HG02852 (cell line): ENCODE data around the gene DDIT3.
"Not testable (repeated sequence)": the region's sequence is repeated elsewhere in the genome, so short reads cannot be mapped to it uniquely, and the experiment has no call there.

ENCODE experiments used
- ATAC-seq: cut with Tn5 transposase; IDR thresholded peaks from one replicate; pipeline ENCODE4 v1.9.1; 2021; ENCODE audit warnings: mild to moderate bottlenecking, moderate library complexity; ENCODE audit not compliant: unreplicated experiment

Gene DDIT3

DNA sequence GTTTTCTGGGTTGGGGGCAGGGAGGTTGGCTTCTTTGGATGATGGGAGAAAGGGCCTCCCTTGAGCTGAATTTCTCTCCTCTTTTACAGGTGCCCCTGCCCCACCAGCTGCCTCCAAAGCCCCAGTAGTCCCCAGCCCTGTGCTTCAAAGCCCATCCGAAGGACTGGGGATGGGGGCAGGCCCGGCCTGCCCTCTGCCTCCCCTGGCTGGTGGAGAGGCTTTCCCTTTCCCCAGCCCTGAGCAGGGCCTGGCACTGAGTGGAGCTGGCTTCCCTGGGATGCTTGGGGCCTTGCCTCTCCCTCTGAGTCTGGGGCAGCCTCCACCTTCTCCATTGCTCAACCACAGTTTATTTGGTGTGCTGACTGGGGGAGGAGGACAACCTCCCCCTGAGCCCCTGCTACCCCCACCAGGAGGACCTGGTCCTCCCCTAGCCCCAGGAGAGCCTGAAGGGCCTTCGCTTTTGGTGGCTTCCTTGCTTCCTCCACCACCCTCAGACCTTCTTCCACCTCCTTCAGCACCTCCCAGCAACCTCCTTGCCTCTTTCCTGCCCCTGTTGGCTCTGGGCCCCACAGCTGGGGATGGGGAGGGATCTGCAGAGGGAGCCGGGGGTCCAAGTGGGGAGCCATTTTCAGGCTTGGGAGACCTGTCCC, 6.3 kb upstream of the DDIT3 start:
- ATAC-seq, result no peak

DNA sequence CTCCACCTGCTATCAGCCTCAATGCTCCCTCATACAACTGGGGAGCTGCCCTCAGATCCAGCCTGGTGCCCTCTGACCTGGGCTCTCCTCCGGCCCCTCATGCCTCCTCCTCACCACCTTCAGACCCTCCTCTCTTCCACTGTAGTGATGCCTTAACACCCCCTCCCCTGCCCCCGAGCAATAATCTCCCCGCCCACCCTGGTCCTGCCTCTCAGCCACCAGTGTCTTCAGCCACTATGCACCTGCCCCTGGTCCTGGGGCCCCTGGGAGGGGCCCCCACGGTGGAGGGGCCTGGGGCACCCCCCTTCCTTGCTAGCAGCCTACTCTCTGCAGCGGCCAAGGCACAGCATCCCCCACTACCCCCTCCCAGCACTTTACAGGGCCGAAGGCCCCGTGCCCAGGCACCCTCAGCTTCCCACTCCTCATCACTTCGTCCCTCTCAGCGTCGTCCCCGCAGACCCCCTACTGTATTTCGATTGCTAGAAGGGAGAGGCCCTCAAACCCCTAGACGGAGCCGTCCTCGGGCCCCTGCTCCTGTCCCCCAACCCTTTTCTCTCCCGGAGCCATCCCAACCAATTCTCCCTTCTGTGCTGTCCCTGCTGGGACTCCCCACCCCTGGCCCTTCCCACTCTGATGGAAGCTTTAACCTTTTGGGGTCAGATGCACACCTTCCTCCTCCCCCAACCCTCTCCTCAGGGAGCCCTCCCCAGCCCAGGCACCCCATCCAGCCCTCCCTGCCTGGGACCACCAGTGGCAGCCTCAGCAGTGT, 5.5 kb upstream of the DDIT3 start:
- ATAC-seq, result no peak

DNA sequence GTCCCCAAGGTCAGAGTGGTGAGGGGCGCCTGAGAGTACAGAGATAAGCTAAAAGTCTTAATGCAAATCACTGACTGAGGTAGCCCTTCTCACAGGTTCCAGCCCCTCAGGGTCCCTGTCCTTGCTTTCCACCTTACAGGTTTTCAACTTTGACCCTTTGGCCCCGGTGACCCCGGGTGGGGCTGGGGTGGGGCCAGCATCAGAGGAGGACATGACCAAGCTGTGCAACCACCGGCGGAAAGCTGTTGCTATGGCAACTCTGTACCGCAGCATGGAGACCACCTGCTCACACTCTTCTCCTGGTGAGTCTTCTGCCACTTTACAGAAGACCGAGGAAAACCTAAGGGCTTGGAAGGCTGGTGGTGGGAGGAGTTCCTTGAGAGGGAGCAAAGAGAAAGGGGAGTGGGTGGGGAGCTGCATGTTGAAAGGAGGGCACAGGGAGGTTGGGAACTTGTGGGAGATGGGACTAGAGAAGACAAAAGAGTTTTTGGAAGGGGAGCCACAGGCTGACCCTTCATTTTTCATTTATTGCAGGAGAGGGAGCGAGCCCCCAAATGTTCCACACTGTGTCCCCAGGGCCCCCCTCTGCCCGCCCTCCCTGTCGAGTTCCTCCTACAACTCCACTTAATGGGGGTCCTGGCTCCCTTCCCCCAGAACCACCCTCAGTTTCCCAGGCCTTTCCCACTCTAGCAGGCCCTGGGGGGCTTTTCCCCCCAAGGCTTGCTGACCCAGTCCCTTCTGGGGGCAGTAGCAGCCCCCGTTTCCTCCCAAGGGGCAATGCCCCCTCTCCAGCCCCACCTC, 4.7 kb upstream of the DDIT3 start:
- ATAC-seq, result no peak

DNA sequence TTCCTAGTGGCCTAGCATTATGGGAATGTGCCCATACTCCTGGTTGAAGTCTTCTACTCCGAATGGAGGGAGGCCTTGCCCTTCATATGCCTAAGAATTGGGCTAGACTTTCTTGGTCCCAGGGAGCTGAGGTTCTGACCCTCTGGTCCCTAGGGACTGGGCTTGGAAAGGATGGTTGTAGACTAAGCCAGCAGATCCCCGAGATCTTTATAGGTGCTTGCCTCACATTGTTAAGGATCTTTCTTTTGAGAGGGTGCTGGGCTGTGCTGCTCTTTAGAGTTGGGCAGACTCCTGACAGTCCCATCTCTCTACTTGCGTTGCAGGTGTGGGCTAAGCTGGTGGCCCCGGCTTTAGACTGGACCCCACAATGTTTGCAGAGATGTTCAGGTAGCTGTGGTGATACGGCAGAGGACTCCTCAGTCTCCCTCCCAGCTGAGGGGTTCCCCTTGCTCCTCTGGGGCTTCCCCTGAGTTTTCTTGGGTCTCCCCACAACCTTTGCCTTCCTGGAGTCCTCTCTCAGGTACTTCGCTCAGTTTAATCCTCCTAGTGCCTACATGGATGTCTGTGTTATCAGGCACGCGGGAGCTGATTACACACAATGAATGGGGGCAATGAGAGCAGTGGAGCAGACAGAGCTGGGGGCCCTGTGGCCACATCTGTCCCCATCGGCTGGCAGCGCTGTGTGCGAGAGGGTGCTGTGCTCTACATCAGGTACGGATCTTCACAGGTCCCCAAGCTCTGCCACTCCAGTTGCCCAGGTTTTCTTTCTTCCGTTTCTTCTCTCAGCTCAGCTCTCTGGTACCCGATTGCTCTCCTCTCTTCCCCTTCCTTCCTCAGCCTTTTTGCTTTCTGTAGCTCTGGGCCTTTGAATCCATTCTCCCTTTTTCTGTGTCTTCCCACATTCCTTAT, 3.6 kb upstream of the DDIT3 start:
- no peak for ATAC-seq

DNA sequence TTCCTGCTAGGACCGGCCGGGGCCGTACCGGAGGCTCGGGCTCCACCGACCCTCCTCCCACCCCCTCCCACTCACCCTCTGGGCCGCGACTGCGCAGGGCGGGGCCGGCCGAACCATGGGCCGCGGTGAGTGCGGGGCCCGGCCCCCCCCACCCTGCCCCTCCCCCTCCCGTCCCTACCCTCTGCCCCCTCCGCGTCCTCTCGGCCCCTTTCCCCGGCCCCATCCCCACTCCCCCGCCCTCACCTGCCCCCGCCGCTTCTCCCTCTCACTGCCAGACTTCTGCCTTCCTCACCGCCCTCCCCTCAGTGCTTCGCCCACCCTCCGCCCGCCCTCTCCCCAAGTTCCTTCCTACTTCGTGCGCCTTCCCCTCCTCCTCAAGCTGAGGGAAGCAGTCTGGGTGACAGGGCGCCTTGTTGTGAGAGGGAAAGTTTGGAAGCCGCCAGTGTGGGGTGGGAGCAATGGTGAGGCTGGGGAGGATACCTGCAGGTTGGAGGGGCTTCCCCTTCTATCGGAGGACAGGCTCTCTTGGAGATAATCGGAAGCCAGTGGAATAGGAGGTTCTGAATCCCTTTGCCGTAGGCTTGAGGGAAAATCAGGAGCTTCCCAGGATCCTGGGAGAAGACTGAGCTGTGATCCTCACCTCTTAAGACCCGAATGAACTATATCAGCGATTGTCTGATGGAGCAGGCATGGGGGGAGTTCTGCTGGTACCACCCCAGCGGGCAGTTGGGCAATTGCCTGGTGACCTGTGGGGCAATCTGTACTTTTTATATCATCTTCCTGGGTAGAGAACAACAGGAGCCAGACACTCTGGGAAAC, 2.8 kb upstream of the DDIT3 start:
- ATAC-seq, result no peak

DNA sequence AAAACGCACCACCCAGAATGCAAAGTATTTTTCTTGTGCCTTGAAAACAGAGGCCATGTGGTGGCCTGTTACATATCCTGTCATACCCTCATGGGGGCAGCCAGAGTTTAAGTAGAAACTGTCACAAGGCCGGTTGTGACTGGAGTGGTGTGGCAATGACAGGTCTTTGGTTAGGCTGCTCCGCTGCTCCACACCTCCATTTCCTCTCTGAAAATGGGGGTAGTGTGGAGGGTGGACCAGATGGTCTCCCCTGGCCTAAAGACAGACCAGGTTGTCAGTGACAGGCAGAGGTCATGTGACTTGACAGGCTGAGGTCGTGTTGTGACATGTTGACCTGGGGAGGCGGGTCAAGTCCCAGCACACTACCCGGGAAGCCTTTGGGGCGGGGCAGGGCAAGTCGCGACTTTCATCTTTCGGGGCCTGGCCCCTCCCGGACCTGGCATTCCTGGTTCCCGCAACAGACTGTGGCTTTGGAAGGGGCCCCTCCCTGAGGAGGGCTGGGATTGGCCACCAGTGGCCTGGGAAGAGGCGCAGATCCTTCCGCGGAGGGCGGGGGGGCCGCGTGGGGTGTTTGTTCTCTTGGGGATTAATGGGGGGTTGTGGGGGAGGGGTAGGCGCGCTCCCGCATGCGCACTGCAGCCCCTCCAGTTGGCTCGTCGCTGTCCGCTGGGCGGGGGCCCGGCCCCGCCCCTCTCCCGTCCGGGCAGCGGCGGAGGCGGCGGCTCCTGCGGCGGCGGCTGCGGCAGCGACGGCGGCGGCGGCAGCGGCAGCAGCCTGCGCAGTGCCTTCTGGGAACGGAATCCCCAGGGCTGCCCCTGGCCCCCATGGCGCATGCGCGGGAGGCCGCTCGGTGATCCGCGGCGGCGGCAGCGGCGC, 1.9 kb upstream of the DDIT3 start, which contains the start of gene MBD6:
Gene MBD6 (plus strand): TSS at position 814 of the 876 bp plus-strand sequence. CDS start 1,480 bp downstream, outside the sequence.
- peak; percentile 31 for ATAC-seq

DNA sequence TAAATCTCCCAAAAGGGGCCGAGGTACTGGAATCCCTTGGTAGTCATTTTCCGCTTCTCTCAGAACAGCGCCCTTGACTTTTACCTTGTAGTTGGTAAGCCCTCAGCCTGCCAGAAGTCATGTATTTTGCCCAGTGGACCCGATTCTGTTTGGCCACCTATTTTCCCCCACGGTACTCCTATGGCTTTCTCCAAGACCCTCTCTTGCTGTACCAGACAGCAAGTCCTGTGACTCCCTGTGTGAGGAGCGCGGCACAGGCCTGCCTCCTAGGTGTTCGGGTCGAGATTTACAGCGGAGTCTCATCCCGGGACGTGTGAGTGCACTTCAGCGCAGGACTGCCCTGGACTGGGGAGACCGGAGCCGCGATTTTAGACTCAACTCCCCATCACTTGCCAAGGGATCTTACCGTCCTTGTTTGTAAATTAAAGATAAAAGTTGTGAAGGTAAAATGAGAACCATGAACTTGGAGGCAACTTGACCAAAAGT, 1.3 kb upstream of the DDIT3 start:
- ATAC-seq, result no peak

DNA sequence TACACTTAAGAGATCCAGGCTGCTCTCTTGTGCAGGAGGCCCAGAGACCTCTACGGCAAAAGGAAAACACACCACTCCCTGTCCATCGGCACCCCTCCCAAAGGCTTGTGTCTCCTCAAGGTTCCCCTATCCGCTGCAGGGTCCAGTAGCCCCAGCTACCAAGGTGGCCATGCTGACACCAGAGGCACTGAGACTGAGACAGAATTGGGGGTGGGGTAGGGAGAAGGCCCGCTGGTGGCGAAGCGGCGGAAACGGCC, 590 bp downstream of the DDIT3 start:
- peak; percentile 1 for ATAC-seq

DNA sequence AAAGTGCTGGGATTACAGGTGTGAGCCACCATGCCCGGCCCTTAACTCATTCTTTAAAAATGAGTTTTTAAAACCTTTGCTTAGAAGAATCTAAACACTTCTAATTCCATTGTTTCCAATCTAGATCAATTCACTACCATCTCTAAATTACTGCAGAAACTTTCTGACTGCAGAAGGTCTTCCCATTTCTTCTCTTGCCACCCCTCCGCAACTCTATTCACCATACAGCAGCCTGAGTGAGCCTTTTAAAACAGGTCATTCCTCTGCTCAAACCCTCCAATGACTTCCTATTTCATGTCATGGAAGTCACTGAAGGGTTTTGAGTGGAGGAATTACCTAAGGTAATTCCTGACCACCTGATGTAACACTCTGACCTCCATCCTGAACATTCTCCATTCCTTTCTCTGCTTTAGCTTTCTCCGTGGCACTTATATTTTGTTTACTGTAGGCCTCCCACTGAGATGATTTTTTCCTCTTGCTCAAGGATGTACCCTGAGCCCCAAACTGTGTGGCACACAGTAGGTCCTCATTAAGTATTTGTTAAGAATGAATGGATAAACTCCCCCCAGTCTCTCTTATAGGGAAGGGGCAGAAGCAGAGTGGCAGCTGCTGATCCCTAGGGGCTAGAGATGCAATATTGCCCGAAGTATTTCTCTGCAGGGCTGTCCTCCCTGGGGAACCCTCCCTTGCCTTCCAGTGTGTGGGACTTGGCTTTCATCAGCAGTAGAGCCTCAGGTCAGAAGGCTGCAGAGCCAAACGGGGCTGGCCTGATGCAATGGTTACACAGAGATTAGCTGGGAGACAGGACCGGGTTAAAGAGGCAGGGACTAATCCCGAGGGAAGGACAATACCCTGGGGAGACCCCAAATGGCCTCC, 1.2 kb downstream of the DDIT3 start:
- ATAC-seq, result no peak

DNA sequence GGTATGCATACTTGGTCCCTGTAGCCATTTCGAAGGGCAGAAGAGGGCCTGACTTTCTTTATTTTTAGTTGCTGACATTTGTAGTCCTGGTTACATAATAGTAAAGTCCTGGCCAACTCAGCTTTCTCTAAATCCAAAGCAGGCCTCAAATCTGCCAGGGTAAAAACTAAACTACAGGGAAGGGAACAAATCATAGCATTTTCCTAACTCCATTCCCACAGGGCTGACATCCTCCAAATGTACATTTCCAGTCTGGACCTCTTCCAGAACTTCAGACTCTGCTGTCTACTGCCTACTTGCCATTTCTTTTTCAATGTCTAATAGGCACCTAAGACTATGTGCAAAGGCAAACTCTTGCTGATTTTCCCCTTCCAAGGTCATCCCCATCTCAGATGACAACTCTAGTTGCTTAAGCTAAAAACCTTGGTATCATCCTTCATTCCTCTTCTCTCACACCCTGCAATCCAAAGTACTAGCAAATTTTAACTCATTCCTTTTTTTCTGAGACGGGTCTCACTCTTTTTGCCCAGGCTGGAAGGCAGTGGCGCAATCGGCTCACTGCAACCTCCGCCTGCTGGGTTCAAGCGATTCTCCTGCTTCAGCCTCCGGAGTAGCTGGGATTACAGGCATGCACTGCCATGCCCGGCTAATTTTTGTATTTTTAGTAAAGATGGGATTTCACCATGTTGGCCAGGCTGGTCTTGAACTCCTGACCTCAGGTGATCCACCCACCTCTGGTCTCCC, 2.0 kb downstream of the DDIT3 start:
- no peak for ATAC-seq

DNA sequence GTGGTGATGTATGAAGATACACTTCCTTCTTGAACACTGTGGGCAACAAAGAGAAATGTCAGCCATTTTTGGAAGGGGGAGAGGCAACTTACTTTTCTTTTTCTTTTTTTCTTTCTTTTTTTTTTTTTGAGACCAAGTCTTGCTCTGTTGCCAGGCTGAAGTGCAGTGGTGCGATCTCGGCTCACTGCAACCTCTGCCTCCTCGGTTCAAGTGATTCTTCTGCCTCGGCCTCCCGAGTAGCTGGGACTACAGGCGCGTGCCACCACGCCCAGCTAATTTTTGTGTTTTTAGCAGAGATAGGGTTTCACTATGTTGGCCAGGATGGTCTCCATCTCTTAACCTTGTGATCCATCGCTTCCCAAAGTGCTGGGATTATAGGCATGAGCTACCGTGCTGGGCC, 2.6 kb downstream of the DDIT3 start:
- not testable (repeated sequence) for ATAC-seq

DNA sequence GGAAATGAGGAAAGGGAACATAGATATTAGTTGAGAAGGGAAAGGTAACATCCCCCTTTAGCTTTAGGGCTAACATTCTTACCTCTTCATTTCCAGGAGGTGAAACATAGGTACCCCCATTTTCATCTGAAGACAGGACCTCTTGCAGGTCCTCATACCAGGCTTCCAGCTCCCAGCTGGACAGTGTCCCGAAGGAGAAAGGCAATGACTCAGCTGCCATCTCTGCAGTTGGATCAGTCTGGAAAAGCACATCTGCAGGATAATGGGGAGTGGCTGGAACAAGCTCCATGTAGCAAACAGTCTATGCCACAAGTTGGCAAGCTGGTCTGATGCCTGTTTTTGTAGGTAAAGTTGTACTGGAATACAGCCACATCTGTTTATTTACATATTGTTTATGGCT, 3.1 kb downstream of the DDIT3 start:
- no peak for ATAC-seq

DNA sequence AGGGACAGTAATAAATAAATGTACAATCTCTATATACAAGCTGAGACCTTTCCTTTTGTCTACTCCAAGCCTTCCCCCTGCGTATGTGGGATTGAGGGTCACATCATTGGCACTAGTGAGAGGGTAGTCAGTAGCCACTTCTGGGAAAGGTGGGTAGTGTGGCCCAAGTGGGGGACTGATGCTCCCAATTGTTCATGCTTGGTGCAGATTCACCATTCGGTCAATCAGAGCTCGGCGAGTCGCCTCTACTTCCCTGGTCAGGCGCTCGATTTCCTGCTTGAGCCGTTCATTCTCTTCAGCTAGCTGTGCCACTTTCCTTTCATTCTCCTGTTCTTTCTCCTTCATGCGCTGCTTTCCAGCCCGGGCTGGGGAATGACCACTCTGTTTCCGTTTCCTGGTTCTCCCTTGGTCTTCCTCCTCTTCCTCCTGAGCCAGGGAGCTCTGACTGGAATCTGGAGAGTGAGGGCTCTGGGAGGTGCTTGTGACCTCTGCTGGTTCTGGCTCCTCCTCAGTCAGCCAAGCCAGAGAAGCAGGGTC, 3.6 kb downstream of the DDIT3 start:
- no peak for ATAC-seq

DNA sequence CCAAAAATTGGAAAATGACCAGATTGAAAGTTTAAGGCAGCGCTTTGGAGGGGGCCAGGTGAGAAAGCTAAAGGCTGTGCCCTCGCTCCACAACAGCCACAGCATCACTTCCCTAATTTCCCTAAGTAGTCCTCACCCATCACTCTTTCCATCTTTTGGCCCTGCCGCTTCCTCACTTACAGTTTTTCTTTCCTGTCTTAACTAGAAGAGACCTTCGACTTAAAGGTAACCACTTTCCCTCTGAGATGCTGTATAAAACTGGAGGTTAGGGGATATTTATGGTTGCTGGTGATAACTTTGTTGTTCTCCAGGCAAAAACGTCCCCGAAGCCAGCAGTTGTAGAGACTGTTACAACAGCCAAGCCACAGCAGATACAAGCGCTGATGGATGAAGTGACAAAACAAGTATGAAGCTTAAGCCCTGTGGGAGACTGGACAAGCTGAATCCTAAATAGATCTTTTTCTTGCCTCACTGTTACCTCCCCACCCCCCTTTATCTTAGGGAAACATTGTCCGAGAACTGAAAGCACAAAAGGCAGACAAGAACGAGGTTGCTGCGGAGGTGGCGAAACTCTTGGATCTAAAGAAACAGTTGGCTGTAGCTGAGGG, 4.3 kb downstream of the DDIT3 start:
- ATAC-seq, result no peak

DNA sequence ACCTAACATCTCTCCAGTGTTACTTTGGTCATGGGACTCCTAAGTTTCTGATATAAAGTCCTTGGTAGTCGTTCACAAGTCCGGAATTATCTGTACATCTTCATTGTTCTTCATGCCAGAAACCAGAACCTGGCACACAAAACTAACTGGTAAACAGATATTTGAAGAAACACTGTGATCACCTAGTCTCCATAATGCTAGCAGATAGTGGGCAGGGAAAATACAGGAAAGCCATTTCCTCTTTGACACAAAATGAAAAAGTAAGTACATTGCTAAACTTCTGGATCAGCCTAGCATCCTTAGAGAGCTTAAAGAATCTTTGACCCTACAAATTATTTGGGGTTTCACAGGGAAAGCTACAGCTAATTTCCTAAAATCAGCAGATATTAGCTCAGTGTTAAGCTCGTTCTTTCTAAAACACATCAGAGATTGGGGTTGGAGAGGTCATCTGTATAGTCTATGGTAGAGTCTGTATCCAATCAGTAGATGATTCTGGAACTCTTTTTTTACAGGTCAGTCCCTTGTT, 4.8 kb downstream of the DDIT3 start:
- no peak for ATAC-seq

DNA sequence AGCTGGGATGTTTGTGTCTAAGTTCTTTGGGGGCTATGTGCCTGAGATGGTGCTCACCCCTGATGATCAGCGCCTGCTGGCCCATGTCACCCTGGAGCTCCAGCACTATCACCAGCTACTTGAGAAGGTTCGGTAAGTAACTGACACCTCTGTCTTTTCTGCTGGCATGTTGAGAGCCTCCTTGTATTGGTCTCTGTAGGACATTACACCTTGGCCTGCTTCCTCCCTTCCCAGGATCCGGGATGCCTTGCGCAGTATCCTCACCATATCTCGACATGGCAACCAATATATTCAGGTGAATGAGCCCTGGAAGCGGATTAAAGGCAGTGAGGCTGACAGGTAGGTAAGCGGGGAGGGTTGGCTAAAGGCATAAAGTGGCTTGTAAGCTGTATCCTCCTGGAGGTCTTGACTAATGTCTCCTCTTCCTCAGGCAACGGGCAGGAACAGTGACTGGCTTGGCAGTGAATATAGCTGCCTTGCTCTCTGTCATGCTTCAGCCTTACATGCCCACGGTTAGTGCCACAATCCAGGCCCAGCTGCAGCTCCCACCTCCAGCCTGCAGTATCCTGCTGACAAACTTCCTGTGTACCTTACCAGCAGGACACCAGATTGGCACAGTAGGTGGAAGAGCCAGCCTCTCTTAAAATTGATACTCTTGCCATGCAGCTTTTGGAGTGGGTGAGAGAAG, 5.5 kb downstream of the DDIT3 start:
- no peak for ATAC-seq
